ENCODE results near the gene PLK5. TPM values are rescaled to one million over a fixed set of nuclear protein-coding genes. Genes with fewer than 3 reads are reported as not detected.

PLK5 gene
- total RNA-seq, 1 donor from 2014 or later, result 0.09 TPM

GRCh38 chr19:1579222-1579621 is 55.3 kb downstream of the PLK5 start:
- H3K79me2 ChIP-seq (ENCODE audit: insufficient read depth, low read length), result peaks cover under 1% of the 10 kb centered on the region
- H3K9me3 Mint-ChIP-seq (ENCODE audit: unreplicated experiment), result no peaks in the 10 kb centered on the region
- no peak overlapping the region for H3K27ac ChIP-seq (ENCODE audit: low read depth, low read length)

DNA sequence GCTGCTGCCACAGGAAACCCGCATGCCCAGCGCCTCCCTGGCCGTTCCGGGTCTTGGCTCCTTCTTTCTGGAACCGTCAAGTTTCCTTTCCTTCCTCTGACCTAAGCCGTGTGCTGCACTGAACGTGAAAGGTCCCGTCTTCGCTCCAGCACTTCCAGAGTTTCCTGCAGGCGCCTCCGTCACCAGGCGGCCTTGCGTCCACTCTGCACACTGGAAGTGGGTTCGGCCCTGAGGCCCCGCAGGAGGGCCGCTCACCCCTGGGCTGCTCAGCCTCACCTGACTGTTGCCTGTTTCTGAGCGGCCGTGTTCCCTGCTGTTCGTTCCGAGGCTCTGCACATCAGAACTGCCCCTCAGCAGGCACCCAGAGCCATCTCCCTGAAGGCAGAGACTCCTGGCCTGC is 56.5 kb downstream of the PLK5 start:
- peaks cover 13% of the 10 kb centered on the region for H4K20me1 ChIP-seq (ENCODE audit: insufficient read depth, low read length)
- H3K4me3 Mint-ChIP-seq (ENCODE audit: unreplicated experiment), result no peak overlapping the region
- H3K4me3 ChIP-seq (ENCODE audit: insufficient read depth, low read depth, low read length), result no peak overlapping the region
- no peaks in the 10 kb centered on the region for H3K9me3 Mint-ChIP-seq (ENCODE audit: unreplicated experiment)
- no peak for FAIRE-seq
- no peak overlapping the region for H3K27ac Mint-ChIP-seq (ENCODE audit: unreplicated experiment)
- H3K4me2 ChIP-seq (ENCODE audit: low read length), result no peak overlapping the region
- H3K36me3 ChIP-seq (ENCODE audit: insufficient read depth, low read length), result peaks cover 8% of the 10 kb centered on the region
- H3K4me1 ChIP-seq (ENCODE audit: insufficient read depth, low read length), result no peaks in the 10 kb centered on the region
- H3K79me2 ChIP-seq (ENCODE audit: insufficient read depth, low read length), result peaks cover 9% of the 10 kb centered on the region
- H3K27ac ChIP-seq (ENCODE audit: low read depth, low read length), result no peak overlapping the region
- H3K27me3 Mint-ChIP-seq (ENCODE audit: low read depth, unreplicated experiment), result no peaks in the 10 kb centered on the region
- H3K36me3 Mint-ChIP-seq (ENCODE audit: low read depth, unreplicated experiment), result peaks cover 10% of the 10 kb centered on the region
- H2AFZ ChIP-seq (ENCODE audit: low read depth, low read length), result no peak overlapping the region
- H3K4me1 Mint-ChIP-seq (ENCODE audit: low read depth, unreplicated experiment), result no peaks in the 10 kb centered on the region
- H3K27me3 ChIP-seq (ENCODE audit: insufficient read depth, low read length), result no peaks in the 10 kb centered on the region
- H3K9ac ChIP-seq (ENCODE audit: low read length), result no peak overlapping the region
- no peaks in the 10 kb centered on the region for H3K9me3 ChIP-seq (ENCODE audit: insufficient read depth, low read depth, low read length)
- TF ChIP-seq, protein P1, sequence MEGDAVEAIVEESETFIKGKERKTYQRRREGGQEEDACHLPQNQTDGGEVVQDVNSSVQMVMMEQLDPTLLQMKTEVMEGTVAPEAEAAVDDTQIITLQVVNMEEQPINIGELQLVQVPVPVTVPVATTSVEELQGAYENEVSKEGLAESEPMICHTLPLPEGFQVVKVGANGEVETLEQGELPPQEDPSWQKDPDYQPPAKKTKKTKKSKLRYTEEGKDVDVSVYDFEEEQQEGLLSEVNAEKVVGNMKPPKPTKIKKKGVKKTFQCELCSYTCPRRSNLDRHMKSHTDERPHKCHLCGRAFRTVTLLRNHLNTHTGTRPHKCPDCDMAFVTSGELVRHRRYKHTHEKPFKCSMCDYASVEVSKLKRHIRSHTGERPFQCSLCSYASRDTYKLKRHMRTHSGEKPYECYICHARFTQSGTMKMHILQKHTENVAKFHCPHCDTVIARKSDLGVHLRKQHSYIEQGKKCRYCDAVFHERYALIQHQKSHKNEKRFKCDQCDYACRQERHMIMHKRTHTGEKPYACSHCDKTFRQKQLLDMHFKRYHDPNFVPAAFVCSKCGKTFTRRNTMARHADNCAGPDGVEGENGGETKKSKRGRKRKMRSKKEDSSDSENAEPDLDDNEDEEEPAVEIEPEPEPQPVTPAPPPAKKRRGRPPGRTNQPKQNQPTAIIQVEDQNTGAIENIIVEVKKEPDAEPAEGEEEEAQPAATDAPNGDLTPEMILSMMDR (IDR thresholded peaks at IDR 0.05; ENCODE audit: insufficient read depth, low read depth, low read length), result no peak
- TF ChIP-seq EZH2 (IDR thresholded peaks at IDR 0.05; ENCODE audit: insufficient read depth, low read length), result no peak
- no peak for DNase-seq (ENCODE audit: low read depth)

More at GRCh38 chr19:1579222-1579621, 55.3 kb downstream of the PLK5 start:
- H3K36me3 ChIP-seq (ENCODE audit: insufficient read depth, low read length), result peaks cover 8% of the 10 kb centered on the region
- H4K20me1 ChIP-seq (ENCODE audit: insufficient read depth, low read length), result peaks cover 11% of the 10 kb centered on the region
- H3K9ac ChIP-seq (ENCODE audit: low read length), result no peak overlapping the region
- no peak overlapping the region for H2AFZ ChIP-seq (ENCODE audit: low read depth, low read length)
- no peak overlapping the region for H3K4me2 ChIP-seq (ENCODE audit: low read length)
- no peaks in the 10 kb centered on the region for H3K4me1 ChIP-seq (ENCODE audit: insufficient read depth, low read length)
- no peak for TF ChIP-seq EZH2 (IDR thresholded peaks at IDR 0.05; ENCODE audit: insufficient read depth, low read length)
- TF ChIP-seq, protein P1 (IDR thresholded peaks at IDR 0.05; ENCODE audit: insufficient read depth, low read depth, low read length), result no peak
- Mint-ChIP-seq H3K4me1 (ENCODE audit: low read depth, unreplicated experiment) (no peaks in the 10 kb centered on the region), H3K27me3 (ENCODE audit: low read depth, unreplicated experiment) (no peaks in the 10 kb centered on the region), H3K36me3 (ENCODE audit: low read depth, unreplicated experiment) (peaks cover 10% of the 10 kb centered on the region), H3K27ac (ENCODE audit: unreplicated experiment) (no peak overlapping the region), H3K4me3 (ENCODE audit: unreplicated experiment) (no peak overlapping the region)
- H3K9me3 ChIP-seq (ENCODE audit: insufficient read depth, low read depth, low read length), result no peaks in the 10 kb centered on the region
- no peak for DNase-seq (ENCODE audit: low read depth)
- no peaks in the 10 kb centered on the region for H3K27me3 ChIP-seq (ENCODE audit: insufficient read depth, low read length)
- no peak overlapping the region for H3K4me3 ChIP-seq (ENCODE audit: insufficient read depth, low read depth, low read length)
- no peak for FAIRE-seq

GRCh38 chr19:1580957-1581356 is 57.1 kb downstream of the PLK5 start:
- Mint-ChIP-seq H3K9me3 (ENCODE audit: unreplicated experiment) (no peaks in the 10 kb centered on the region), H3K4me3 (ENCODE audit: unreplicated experiment) (no peak overlapping the region), H3K27ac (ENCODE audit: unreplicated experiment) (no peak overlapping the region), H3K36me3 (ENCODE audit: low read depth, unreplicated experiment) (peaks cover 10% of the 10 kb centered on the region), H3K27me3 (ENCODE audit: low read depth, unreplicated experiment) (no peaks in the 10 kb centered on the region), H3K4me1 (ENCODE audit: low read depth, unreplicated experiment) (no peaks in the 10 kb centered on the region)
- no peak overlapping the region for H3K27ac ChIP-seq (ENCODE audit: low read depth, low read length)
- DNase-seq (ENCODE audit: low read depth) (no peak), FAIRE-seq (no peak)
- no peak overlapping the region for H2AFZ ChIP-seq (ENCODE audit: low read depth, low read length)
- no peak overlapping the region for H3K4me3 ChIP-seq (ENCODE audit: insufficient read depth, low read depth, low read length)
- peaks cover 8% of the 10 kb centered on the region for H3K36me3 ChIP-seq (ENCODE audit: insufficient read depth, low read length)
- H3K79me2 ChIP-seq (ENCODE audit: insufficient read depth, low read length), result peaks cover 15% of the 10 kb centered on the region
- no peak overlapping the region for H3K4me2 ChIP-seq (ENCODE audit: low read length)
- TF ChIP-seq, protein P1 (IDR thresholded peaks at IDR 0.05; ENCODE audit: insufficient read depth, low read depth, low read length), result no peak
- TF ChIP-seq EZH2 (IDR thresholded peaks at IDR 0.05; ENCODE audit: insufficient read depth, low read length), result no peak
- no peak overlapping the region for H3K9ac ChIP-seq (ENCODE audit: low read length)
- H3K9me3 ChIP-seq (ENCODE audit: insufficient read depth, low read depth, low read length), result no peaks in the 10 kb centered on the region
- H3K4me1 ChIP-seq (ENCODE audit: insufficient read depth, low read length), result no peaks in the 10 kb centered on the region
- no peaks in the 10 kb centered on the region for H3K27me3 ChIP-seq (ENCODE audit: insufficient read depth, low read length)
- peaks cover 17% of the 10 kb centered on the region for H4K20me1 ChIP-seq (ENCODE audit: insufficient read depth, low read length)

All from astrocyte (in vitro differentiated cells and primary cell).